Right lobe of liver (tissue), 6 donors: ENCODE results near the gene BMP10. TPM values are rescaled to one million over a fixed set of nuclear protein-coding genes. Genes with fewer than 3 reads are reported as not detected.
A peak's percentile ranks its signal among the peaks of the same experiment; 100 is the strongest.

Experiments
- ATAC-seq, 4 donors: fragments of 200-7000 bp; cut with Tn5 transposase; one replicate each; pipeline ENCODE4 v1.9.1; 2020; ENCODE audit warnings: mild to moderate bottlenecking in 4 of 4, moderate library complexity in 4 of 4
- DNase-seq, 3 donors: peaks; one replicate each; pipeline ENCODE4 v3.0.0-alpha.2; 2020
- H3K27ac ChIP-seq, 3 donors: fragments of 200-600 bp; one replicate each; pipeline ENCODE4 v1.8.0; 2022
- H3K27me3 ChIP-seq, 2 donors: fragments of 200-600 bp; one replicate each; pipeline ENCODE4 v1.8.0; 2022
- H3K36me3 ChIP-seq, 4 donors: fragments of 200-600 bp; sonication (generic) in 1 of 4; one replicate each; pipeline versions ENCODE4 v1.5.1 to v1.8.0; 2017 to 2022; ENCODE audit warnings: control low read depth in 1 of 4
- H3K4me1 ChIP-seq, 4 donors: fragments of 200-600 bp; sonication (generic) in 1 of 4; one replicate each; pipeline versions ENCODE4 v1.5.1 to v1.8.0; 2017 to 2022; ENCODE audit warnings: control low read depth in 1 of 4
- H3K4me3 ChIP-seq, 3 donors: fragments of 200-600 bp; one replicate each; pipeline ENCODE4 v1.8.0; 2022
- H3K9me3 ChIP-seq, 4 donors: fragments of 200-600 bp; sonication (generic) in 1 of 4; one replicate each; pipeline versions ENCODE4 v1.5.1 to v1.8.0; 2017 to 2022; ENCODE audit warnings: control low read depth in 1 of 4
- CTCF ChIP-seq, 4 donors: fragments of 200-600 bp in 3 of 4; fragments of 450-650 bp in 1 of 4; IDR thresholded peaks; one replicate each; pipeline versions ENCODE4 v1.5.1 to v1.8.0; 2016 to 2022; ENCODE audit warnings: antibody characterized with exemption in 4 of 4, mild to moderate bottlenecking in 2 of 4
- POLR2A ChIP-seq: fragments of 450-650 bp; IDR thresholded peaks from one replicate; pipeline ENCODE4 v1.6.1; 2017; ENCODE audit warnings: antibody characterized with exemption, mild to moderate bottlenecking
- WGBS: methylation state at CpG from one replicate; pipeline ENCODE4 v1.1.6; 2018; ENCODE audit warnings: low coverage, low lambda C conversion rate; ENCODE audit not compliant: insufficient coverage; ENCODE audit errors: missing lambda C conversion rate; 5-methylcytosine and 5-hydroxymethylcytosine counted together
- intact Hi-C, 2 donors: fragments of 100-400 bp; cut with DNase I; formaldehyde crosslinking; loops; one replicate each; pipeline versions ENCODE4 v1.11.2 to v1.14.1; 2022
- total RNA-seq, 6 experiments: library from RNA; depleted of rRNA in 2 of 6; stranded (reverse); fragments of >200 nt in 2 of 6; fragmentation: NEBNext Ultra II Directional in 3 of 6; extraction: Animal tissue kit (Norgen Biotek cat#: 25700) in 3 of 6; gene quantifications; one replicate each; pipeline versions ENCODE4 v1.1.0 to v1.2.4, GENCODE V29; 2016 to 2023
- donor health status: DM: no; HTN: yes; CAD: no.
- donor health status: DM: no; HTN: no; CAD: no.
- donor health status: DM: no; HTN: no; CAD: no.
- donor health status: DM: no; HTN: yes; CAD: no.
- donor health status: DM: no; HTN: yes; CAD: no.

Gene BMP10
- total RNA-seq, 6 experiments from 2014 or later, result 4.0 to 15.4 (median 6.0) TPM

- no peaks in the 10 kb centered on the region for H3K36me3 ChIP-seq
- H3K27ac ChIP-seq, result no peak overlapping the region
- no peak for TF ChIP-seq POLR2A
- TF ChIP-seq CTCF (IDR thresholded peaks at IDR 0.05), result no peak
- WGBS, result 50% methylated on average over 4 of the region's 7 CpGs
- H3K4me3 ChIP-seq, result no peak overlapping the region
- ATAC-seq (no peak), DNase-seq (no peak)
- intact Hi-C loops, result no loop called here
- H3K27me3 ChIP-seq, result no peaks in the 10 kb centered on the region
- no peaks in the 10 kb centered on the region for H3K4me1 ChIP-seq
- no peaks in the 10 kb centered on the region for H3K9me3 ChIP-seq
These were observed 8.3 kb downstream of the BMP10 start for GRCh38 chr2:68862889-68863288.

GRCh38 chr2:68861330-68861729, 9.9 kb downstream of the BMP10 start:
- ATAC-seq, result peak; percentile 41 to 69 (median 53)
- no peak overlapping the region for H3K4me3 ChIP-seq
- H3K4me1 ChIP-seq, result no peaks in the 10 kb centered on the region
- H3K27me3 ChIP-seq, result no peaks in the 10 kb centered on the region
- no peaks in the 10 kb centered on the region for H3K36me3 ChIP-seq
- no peak for DNase-seq
- intact Hi-C loops, result no loop called here
- no peak overlapping the region for H3K27ac ChIP-seq
- no peaks in the 10 kb centered on the region for H3K9me3 ChIP-seq
- TF ChIP-seq POLR2A (no peak), CTCF (IDR thresholded peaks at IDR 0.05) (no peak)

- H3K27ac ChIP-seq, result no peak overlapping the region
- 46% methylated on average over 3 of the region's 3 CpGs for WGBS
- no peaks in the 10 kb centered on the region for H3K36me3 ChIP-seq
- no peaks in the 10 kb centered on the region for H3K27me3 ChIP-seq
- no peak for ATAC-seq
- H3K9me3 ChIP-seq, result no peaks in the 10 kb centered on the region
- intact Hi-C loops, result no loop called here
- no peak for DNase-seq
- no peaks in the 10 kb centered on the region for H3K4me1 ChIP-seq
- TF ChIP-seq POLR2A (no peak), CTCF (IDR thresholded peaks at IDR 0.05) (no peak)
- no peak overlapping the region for H3K4me3 ChIP-seq
These were observed 11.1 kb downstream of the BMP10 start for GRCh38 chr2:68860111-68860510.

- Histone ChIP-seq H3K9me3 (no peaks in the 10 kb centered on the region), H3K4me3 (no peak overlapping the region), H3K4me1 (no peaks in the 10 kb centered on the region), H3K36me3 (no peaks in the 10 kb centered on the region), H3K27me3 (no peaks in the 10 kb centered on the region), H3K27ac (peak overlapping the region in 1 of 3 donors; percentile 14)
- intact Hi-C loops, result no loop called here
- no peak for TF ChIP-seq POLR2A
- no peak for TF ChIP-seq CTCF (IDR thresholded peaks at IDR 0.05)
- ATAC-seq, result peak; percentile 51 to 72 (median 62)
- WGBS, result 44% methylated on average over 3 of the region's 4 CpGs
- DNase-seq, result no peak
These were observed 13.2 kb downstream of the BMP10 start for GRCh38 chr2:68857855-68858456.
